Endodermal cell (in vitro differentiated cells): ENCODE results near the gene NEK9. TPM values are rescaled to one million over a fixed set of nuclear protein-coding genes. Genes with fewer than 3 reads are reported as not detected.

Experiments
- DNase-seq: peaks from one replicate; pipeline ENCODE4 v3.0.0-alpha.2; 2017
- H3K27ac ChIP-seq: 2 replicates; pipeline ENCODE4 v1.5.1; 2013; ENCODE audit warnings: mild to moderate bottlenecking, low read depth, low read length, moderate library complexity
- H3K27me3 ChIP-seq: 2 replicates; pipeline ENCODE4 v1.6.1; 2013; ENCODE audit warnings: mild to moderate bottlenecking, low read length, moderate library complexity; ENCODE audit not compliant: insufficient read depth, control insufficient read depth, poor library complexity, severe bottlenecking
- H3K36me3 ChIP-seq: 2 replicates; pipeline ENCODE4 v1.7.0; 2013; ENCODE audit warnings: mild to moderate bottlenecking, low read length, moderate library complexity; ENCODE audit not compliant: control insufficient read depth, insufficient read depth
- H3K4me1 ChIP-seq: one replicate; pipeline ENCODE4 v1.7.0; 2013; ENCODE audit warnings: low read length; ENCODE audit not compliant: control insufficient read depth, insufficient read depth
- H3K4me3 ChIP-seq: 2 replicates; pipeline ENCODE4 v1.5.1; 2013; ENCODE audit warnings: mild to moderate bottlenecking, low read length, moderate library complexity
- H3K9ac ChIP-seq: 2 replicates; pipeline ENCODE4 v1.6.1; 2013; ENCODE audit warnings: mild to moderate bottlenecking, low read length, moderate library complexity; ENCODE audit not compliant: poor library complexity, severe bottlenecking; ENCODE audit errors: extremely low read depth
- H3K9me3 ChIP-seq: 2 replicates; pipeline ENCODE4 v1.6.1; 2013; ENCODE audit warnings: mild to moderate bottlenecking, low read length, moderate library complexity; ENCODE audit not compliant: control insufficient read depth
- H3K27ac Mint-ChIP-seq: 2 replicates; pipeline ENCODE4 v1.8.0; 2020; ENCODE audit warnings: mixed read lengths
- H3K27me3 Mint-ChIP-seq: 2 replicates; pipeline ENCODE4 v1.8.0; 2021; ENCODE audit warnings: mild to moderate bottlenecking, mixed read lengths; ENCODE audit not compliant: insufficient read depth
- H3K36me3 Mint-ChIP-seq: 2 replicates; pipeline ENCODE4 v1.8.0; 2020; ENCODE audit warnings: low read depth, mixed read lengths
- H3K4me1 Mint-ChIP-seq: 2 replicates; pipeline ENCODE4 v1.8.0; 2020; ENCODE audit warnings: mixed read lengths
- H3K4me3 Mint-ChIP-seq: 2 replicates; pipeline ENCODE4 v1.8.0; 2020; ENCODE audit warnings: mild to moderate bottlenecking, moderate library complexity, mixed read lengths
- H3K9me3 Mint-ChIP-seq: 2 replicates; pipeline ENCODE4 v1.8.0; 2020; ENCODE audit warnings: mild to moderate bottlenecking, mixed read lengths
- CTCF ChIP-seq: fragments of 200-600 bp; sonication (generic); conservative IDR thresholded peaks from 2 replicates; pipeline ENCODE4 v1.5.0; 2021; ENCODE audit warnings: antibody characterized with exemption, mild to moderate bottlenecking
- WGBS, 2 experiments: methylation state at CpG; one replicate each; pipeline versions ENCODE4 v1.1.5 to v1.1.7; 2013; ENCODE audit warnings: missing lambda C conversion rate in 2 of 2, mixed read lengths in 1 of 2; ENCODE audit not compliant: insufficient coverage in 1 of 2, insufficient read length in 1 of 2; 5-methylcytosine and 5-hydroxymethylcytosine counted together
- total RNA-seq, 2 donors: library from RNA; stranded (reverse); fragmentation: NEBNext Ultra II Directional in 1 of 2; extraction: Animal tissue kit (Norgen Biotek cat#: 25700) in 1 of 2; gene quantifications; 2 replicates in 1 of 2; 3 replicates in 1 of 2; pipeline ENCODE4 v1.2.1, GENCODE V29; 2021

The NEK9 gene
- total RNA-seq, 2 donors from 2014 or later, result 74.1 to 97.5 TPM

GRCh38 chr14:75168586-75169335 lies 41.9 kb upstream of the NEK9 start:
- H3K4me3 ChIP-seq, result no peak overlapping the region
- no peak overlapping the region for H3K27ac ChIP-seq
- no peak overlapping the region for H3K27ac Mint-ChIP-seq
- no peaks in the 10 kb centered on the region for H3K9me3 ChIP-seq
- no peaks in the 10 kb centered on the region for H3K27me3 Mint-ChIP-seq
- H3K4me1 ChIP-seq, result no peaks in the 10 kb centered on the region
- no peak overlapping the region for H3K9ac ChIP-seq
- H3K36me3 ChIP-seq, result no peaks in the 10 kb centered on the region
- no peaks in the 10 kb centered on the region for H3K9me3 Mint-ChIP-seq
- no peaks in the 10 kb centered on the region for H3K27me3 ChIP-seq
- WGBS, 2 experiments, result 92% methylated on average over 2 to 3 of the region's 3 CpGs
- no peak for TF ChIP-seq CTCF
- H3K4me1 Mint-ChIP-seq, result peaks cover 25% of the 10 kb centered on the region
- DNase-seq, result no peak
- no peak overlapping the region for H3K4me3 Mint-ChIP-seq
- peaks cover 5% of the 10 kb centered on the region for H3K36me3 Mint-ChIP-seq

- peaks cover 3% of the 10 kb centered on the region for H3K36me3 Mint-ChIP-seq
- Histone ChIP-seq H3K27ac (no peak overlapping the region), H3K9me3 (no peaks in the 10 kb centered on the region), H3K4me1 (no peaks in the 10 kb centered on the region), H3K27me3 (no peaks in the 10 kb centered on the region), H3K4me3 (no peak overlapping the region), H3K36me3 (no peaks in the 10 kb centered on the region), H3K9ac (no peak overlapping the region)
- no peaks in the 10 kb centered on the region for H3K27me3 Mint-ChIP-seq
- no peak overlapping the region for H3K4me3 Mint-ChIP-seq
- TF ChIP-seq CTCF, result no peak
- no peak for DNase-seq
- H3K27ac Mint-ChIP-seq, result no peak overlapping the region
- 71 to 86% methylated on average over 1 to 2 of the region's 2 CpGs for WGBS, 2 experiments
- H3K9me3 Mint-ChIP-seq, result no peaks in the 10 kb centered on the region
- peaks cover 25% of the 10 kb centered on the region for H3K4me1 Mint-ChIP-seq
These were observed 40.5 kb upstream of the NEK9 start for GRCh38 chr14:75167325-75167724.

DNA sequence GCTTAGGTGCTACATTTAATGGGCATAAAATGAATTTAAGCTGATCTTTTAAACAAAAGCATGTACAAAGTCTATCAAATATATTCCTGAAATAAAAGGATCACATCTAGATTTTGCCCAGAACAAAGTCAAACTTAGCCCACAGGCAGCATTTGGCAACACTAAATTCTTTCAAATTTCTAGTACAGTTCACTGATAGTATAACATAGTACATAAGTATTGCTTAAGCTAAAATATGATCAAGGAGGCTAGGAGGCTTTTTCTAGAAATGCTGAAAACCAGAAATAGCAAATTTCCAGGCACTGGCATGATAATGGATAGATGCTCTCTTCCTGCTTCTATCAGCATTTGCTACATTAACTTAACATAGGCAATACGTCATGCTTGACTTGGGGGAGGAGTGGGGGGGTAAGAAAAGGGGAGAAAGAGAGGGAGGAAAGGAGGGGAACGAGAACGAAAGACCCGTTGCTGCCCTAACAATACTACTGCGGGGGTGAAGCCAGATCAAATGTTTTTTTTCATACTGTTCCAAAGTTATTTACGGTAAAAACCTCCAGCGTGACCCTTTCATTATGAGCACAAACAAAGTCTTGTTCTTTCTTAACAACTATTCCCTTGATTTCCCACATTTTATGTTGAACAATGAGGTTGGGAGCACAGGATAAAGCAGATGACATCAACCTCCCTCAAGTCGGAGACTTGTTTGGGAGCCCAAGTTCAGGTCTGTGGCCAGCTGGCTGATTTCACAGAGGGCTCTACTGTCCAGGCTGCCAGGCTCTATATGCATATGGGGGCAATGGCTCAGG lies 38.9 kb upstream of the NEK9 start:
- Mint-ChIP-seq H3K27ac (peak overlapping the region; percentile 48), H3K9me3 (no peaks in the 10 kb centered on the region)
- 91 to 96% methylated on average over 7 to 8 of the region's 8 CpGs for WGBS, 2 experiments

More for the DNA sequence above, 38.9 kb upstream of the NEK9 start:
- Mint-ChIP-seq H3K4me3 (no peak overlapping the region), H3K36me3 (peaks cover 3% of the 10 kb centered on the region), H3K4me1 (peaks cover 31% of the 10 kb centered on the region), H3K27me3 (no peaks in the 10 kb centered on the region)
- Histone ChIP-seq H3K4me1 (no peaks in the 10 kb centered on the region), H3K4me3 (no peak overlapping the region), H3K27ac (peak overlapping the region; percentile 51), H3K9ac (no peak overlapping the region), H3K9me3 (no peaks in the 10 kb centered on the region), H3K27me3 (no peaks in the 10 kb centered on the region), H3K36me3 (peaks cover 5% of the 10 kb centered on the region)
- DNase-seq, result no peak
- TF ChIP-seq CTCF, result no peak
